HepG2 (cell line): Measurements from ENCODE around the gene SPN. TPM values are rescaled to one million over a fixed set of nuclear protein-coding genes. Genes with fewer than 3 reads are reported as not detected.

Source experiments
- ATF4 ChIP-seq, 2 experiments: fragments of 450-650 bp in 1 of 2; sonication (generic) in 1 of 2; formaldehyde crosslinking; IDR thresholded peaks; 2 replicates each; pipeline versions ENCODE4 v1.5.0 to v1.8.0; 2020 to 2022; ENCODE audit warnings: mild to moderate bottlenecking in 1 of 2, missing genetic modification reagents in 1 of 2
- CEBPG ChIP-seq: IDR thresholded peaks from 2 replicates; pipeline ENCODE4 v1.6.1; 2016
- FOXK1 ChIP-seq: sonication (generic); formaldehyde crosslinking; IDR thresholded peaks from 2 replicates; pipeline ENCODE4 v1.4.0; 2020; ENCODE audit warnings: low read depth, missing genetic modification reagents, borderline replicate concordance
- GPN1 ChIP-seq: sonication (generic); formaldehyde crosslinking; IDR thresholded peaks from 2 replicates; pipeline ENCODE4 v1.5.1; 2020; ENCODE audit warnings: missing genetic modification reagents, borderline replicate concordance
- HMGA1 ChIP-seq: sonication (generic); formaldehyde crosslinking; conservative IDR thresholded peaks from 2 replicates; pipeline ENCODE4 v1.4.0; 2020; ENCODE audit warnings: missing genetic modification reagents
- HNF4A ChIP-seq: sonication (generic); formaldehyde crosslinking; IDR thresholded peaks from 2 replicates; pipeline ENCODE4 v1.4.0; 2020; ENCODE audit warnings: missing genetic modification reagents
- REL ChIP-seq: sonication (generic); formaldehyde crosslinking; conservative IDR thresholded peaks from 2 replicates; pipeline ENCODE4 v1.8.0; 2022; ENCODE audit warnings: mild to moderate bottlenecking, missing genetic modification reagents, moderate library complexity
- RXRB ChIP-seq: IDR thresholded peaks from 2 replicates; pipeline ENCODE4 v1.6.1; 2016; ENCODE audit warnings: borderline replicate concordance, missing genetic modification reagents, missing compliant biosample characterization
- ZNF10 ChIP-seq: sonication (generic); formaldehyde crosslinking; IDR thresholded peaks from 2 replicates; pipeline ENCODE4 v1.4.0; 2020; ENCODE audit warnings: mild to moderate bottlenecking, low read depth, missing genetic modification reagents, borderline replicate concordance
- ZNF101 ChIP-seq: sonication (generic); formaldehyde crosslinking; IDR thresholded peaks from 2 replicates; pipeline ENCODE4 v1.4.0; 2020; ENCODE audit warnings: mild to moderate bottlenecking, low read depth, missing genetic modification reagents, borderline replicate concordance
- ZNF280B ChIP-seq: sonication (generic); formaldehyde crosslinking; IDR thresholded peaks from 2 replicates; pipeline ENCODE4 v1.5.0; 2020; ENCODE audit warnings: missing genetic modification reagents, mild to moderate bottlenecking, borderline replicate concordance
- ZNF513 ChIP-seq: sonication (generic); formaldehyde crosslinking; conservative IDR thresholded peaks from 2 replicates; pipeline ENCODE4 v1.5.0; 2020; ENCODE audit warnings: missing genetic modification reagents
- ZNF576 ChIP-seq: sonication (generic); formaldehyde crosslinking; IDR thresholded peaks from 2 replicates; pipeline ENCODE4 v1.4.0; 2020; ENCODE audit warnings: mild to moderate bottlenecking, missing genetic modification reagents
- ZNF609 ChIP-seq: sonication (generic); formaldehyde crosslinking; IDR thresholded peaks from 2 replicates; pipeline ENCODE4 v1.4.0; 2020; ENCODE audit warnings: mild to moderate bottlenecking, missing genetic modification reagents, borderline replicate concordance
- ZNF652 ChIP-seq: IDR thresholded peaks from 2 replicates; pipeline ENCODE4 v1.6.1; 2016; ENCODE audit warnings: low read depth, borderline replicate concordance
- ZNF724P ChIP-seq: sonication (generic); formaldehyde crosslinking; IDR thresholded peaks from 2 replicates; pipeline ENCODE4 v1.8.0; 2022; ENCODE audit warnings: missing genetic modification reagents, borderline replicate concordance
- ZNF883 ChIP-seq: sonication (generic); formaldehyde crosslinking; IDR thresholded peaks from 2 replicates; pipeline ENCODE4 v1.5.1; 2020; ENCODE audit warnings: mild to moderate bottlenecking, missing genetic modification reagents; ENCODE audit errors: not compliant biosample characterization
- polyA plus RNA-seq, 8 experiments: library from polyadenylated mRNA; depleted of rRNA in 3 of 8; stranded (reverse) in 7 of 8; unstranded in 1 of 8; fragments of >200 nt; fragmentation: Illumina TruSeq in 4 of 8; extraction: Trizol in 4 of 8; gene quantifications; 2 replicates each; pipeline versions ENCODE4 v1.2.1 to v1.2.3, GENCODE V29; 2011 to 2016; ENCODE audit warnings: low read depth in 4 of 8, missing spikeins in 1 of 8, mixed read lengths in 1 of 8; ENCODE audit not compliant: insufficient read depth in 1 of 8
- total RNA-seq, 5 experiments: library from RNA; depleted of rRNA; stranded (reverse); fragments of >200 nt; fragmentation: Illumina TruSeq; extraction: Trizol; gene quantifications; 2 replicates each; pipeline ENCODE4 v1.2.3, GENCODE V29; 2016; ENCODE audit warnings: low read depth in 1 of 5
- TF ChIP-seq, protein P1 (sequence below): sonication (generic); formaldehyde crosslinking; IDR thresholded peaks from 2 replicates; pipeline ENCODE4 v1.4.0; 2020; ENCODE audit warnings: missing genetic modification reagents, borderline replicate concordance

The SPN gene
- total and polyA plus RNA-seq, 2 of the 13 experiments (the other 11 are each of a cell fraction or from before 2014, with no cell fraction given) = 0.22 to 1.6 TPM

- TF ChIP-seq REL (CRISPR knock-in tag) (no peak), GPN1 (CRISPR knock-in tag) (no peak), ZNF609 (CRISPR knock-in tag) (no peak), HNF4A (CRISPR knock-in tag) (peak; percentile 57; the same call in 1 of the 2 replicates), HMGA1 (no peak), ZNF101 (CRISPR knock-in tag) (no peak), ATF4 (CRISPR knock-in tag; IDR thresholded peaks at IDR 0.05) (0 out of 4 replicates have a peak, but pooled peaks of 1 of the 2 experiments have one; percentile 13), ZNF280B (CRISPR knock-in tag) (no peak), ZNF513 (no peak), RXRB (CRISPR knock-in tag) (0 out of 2 replicates have a peak, but pooled peaks have one; percentile 26), CEBPG (CRISPR knock-in tag) (peak; percentile 80), ZNF10 (CRISPR knock-in tag) (no peak), ZNF652 (CRISPR knock-in tag) (no peak), ZNF883 (CRISPR knock-in tag) (no peak), ZNF724P (CRISPR knock-in tag) (no peak), FOXK1 (CRISPR knock-in tag) (no peak), ZNF576 (CRISPR knock-in tag) (no peak)
- TF ChIP-seq, protein P1, sequence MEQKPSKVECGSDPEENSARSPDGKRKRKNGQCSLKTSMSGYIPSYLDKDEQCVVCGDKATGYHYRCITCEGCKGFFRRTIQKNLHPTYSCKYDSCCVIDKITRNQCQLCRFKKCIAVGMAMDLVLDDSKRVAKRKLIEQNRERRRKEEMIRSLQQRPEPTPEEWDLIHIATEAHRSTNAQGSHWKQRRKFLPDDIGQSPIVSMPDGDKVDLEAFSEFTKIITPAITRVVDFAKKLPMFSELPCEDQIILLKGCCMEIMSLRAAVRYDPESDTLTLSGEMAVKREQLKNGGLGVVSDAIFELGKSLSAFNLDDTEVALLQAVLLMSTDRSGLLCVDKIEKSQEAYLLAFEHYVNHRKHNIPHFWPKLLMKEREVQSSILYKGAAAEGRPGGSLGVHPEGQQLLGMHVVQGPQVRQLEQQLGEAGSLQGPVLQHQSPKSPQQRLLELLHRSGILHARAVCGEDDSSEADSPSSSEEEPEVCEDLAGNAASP (CRISPR knock-in tag) = no peak
These were observed 24.7 kb downstream of the SPN start (continued) for GRCh38 chr16:29687755-29688154.
